ENCODE measurements around the gene TUBA1B. TPM values are rescaled to one million over a fixed set of nuclear protein-coding genes. Genes with fewer than 3 reads are reported as not detected.

TUBA1B gene
- total RNA-seq, 1 donor from 2014 or later = 754 TPM

DNA sequence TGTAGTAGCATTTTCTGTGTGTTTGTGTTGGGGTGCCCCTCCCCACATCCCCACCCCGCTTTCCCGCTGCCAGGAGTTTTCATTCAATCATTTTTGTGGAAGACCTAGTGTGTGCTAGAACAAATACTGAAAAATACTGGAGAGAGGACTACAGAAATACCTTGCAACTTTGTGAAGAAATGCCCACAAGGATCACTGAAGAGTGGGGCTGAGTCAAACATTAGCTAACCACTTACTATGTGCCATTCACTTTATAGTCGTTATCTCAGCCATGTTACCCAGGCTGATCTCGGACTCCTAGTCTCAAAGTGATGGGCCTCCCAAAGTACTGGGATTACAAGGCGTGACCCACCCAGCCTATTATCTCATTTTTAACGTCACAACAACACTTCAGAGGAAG is 20.0 kb downstream of the TUBA1B start:
- H3K4me1 Mint-ChIP-seq = peaks cover 29% of the 10 kb centered on the region
- no peak for TF ChIP-seq CTCF (IDR thresholded peaks at IDR 0.05; ENCODE audit: unreplicated experiment)
- H3K27me3 Mint-ChIP-seq (ENCODE audit: low read depth) = no peaks in the 10 kb centered on the region
- H3K27ac Mint-ChIP-seq = peak overlapping the region; percentile 98
- H3K36me3 Mint-ChIP-seq = no peaks in the 10 kb centered on the region
- no peaks in the 10 kb centered on the region for H3K9me3 Mint-ChIP-seq
- H3K4me3 Mint-ChIP-seq = peak overlapping the region; percentile 97
- no peak for DNase-seq (ENCODE audit: low spot score in 2 of 2, unreplicated experiment in 2 of 2)

DNA sequence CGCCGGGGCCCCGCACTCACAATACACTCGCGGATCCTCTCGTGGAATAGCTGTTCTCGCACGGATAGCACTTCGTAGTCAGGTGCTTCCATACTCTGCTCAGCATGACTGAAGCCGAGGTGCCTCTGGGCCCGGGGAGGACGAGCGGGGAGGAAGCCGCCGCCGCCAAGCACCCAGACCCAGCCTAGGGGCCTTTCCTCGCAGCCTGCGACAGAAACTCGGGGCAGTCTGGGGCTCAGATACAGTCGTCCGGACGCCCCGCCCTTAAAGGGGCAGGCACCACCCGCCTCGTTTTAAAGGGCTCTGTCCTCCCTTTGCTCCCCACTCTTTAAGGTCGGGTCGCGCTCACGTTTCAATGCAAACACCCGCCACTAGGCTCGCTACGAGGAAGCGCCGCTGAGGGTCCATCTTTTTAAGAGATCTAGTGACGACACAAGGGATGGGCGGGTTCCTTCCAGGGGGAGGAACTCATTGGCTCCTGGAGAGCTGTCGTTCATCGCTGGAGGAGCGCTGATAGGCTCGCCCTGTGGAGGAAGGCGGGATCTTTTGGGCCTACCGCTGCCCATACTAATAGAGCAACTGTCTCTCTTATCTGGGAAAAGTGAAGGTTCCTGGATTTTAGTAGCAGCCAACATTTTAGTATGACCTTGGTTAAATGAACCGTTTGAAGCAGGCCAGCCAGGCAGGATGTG is 20.6 kb downstream of the TUBA1B start, which contains the start of gene LMBR1L:
Gene LMBR1L, minus strand, starts transcription at position 384 of the 692 bp plus-strand sequence. Its CDS starts 292 bp downstream, at position 92.
- TF ChIP-seq CTCF (IDR thresholded peaks at IDR 0.05; ENCODE audit: unreplicated experiment) = peak; percentile 48
- Mint-ChIP-seq H3K36me3 (no peaks in the 10 kb centered on the region), H3K4me1 (peaks cover 28% of the 10 kb centered on the region), H3K27me3 (ENCODE audit: low read depth) (no peaks in the 10 kb centered on the region), H3K9me3 (no peaks in the 10 kb centered on the region), H3K27ac (peak within 1 kb of the TSS; percentile 98), H3K4me3 (peak within 1 kb of the TSS; percentile 97)
- peak; percentile 85 to 93 for DNase-seq (ENCODE audit: low spot score in 2 of 2, unreplicated experiment in 2 of 2)

DNA sequence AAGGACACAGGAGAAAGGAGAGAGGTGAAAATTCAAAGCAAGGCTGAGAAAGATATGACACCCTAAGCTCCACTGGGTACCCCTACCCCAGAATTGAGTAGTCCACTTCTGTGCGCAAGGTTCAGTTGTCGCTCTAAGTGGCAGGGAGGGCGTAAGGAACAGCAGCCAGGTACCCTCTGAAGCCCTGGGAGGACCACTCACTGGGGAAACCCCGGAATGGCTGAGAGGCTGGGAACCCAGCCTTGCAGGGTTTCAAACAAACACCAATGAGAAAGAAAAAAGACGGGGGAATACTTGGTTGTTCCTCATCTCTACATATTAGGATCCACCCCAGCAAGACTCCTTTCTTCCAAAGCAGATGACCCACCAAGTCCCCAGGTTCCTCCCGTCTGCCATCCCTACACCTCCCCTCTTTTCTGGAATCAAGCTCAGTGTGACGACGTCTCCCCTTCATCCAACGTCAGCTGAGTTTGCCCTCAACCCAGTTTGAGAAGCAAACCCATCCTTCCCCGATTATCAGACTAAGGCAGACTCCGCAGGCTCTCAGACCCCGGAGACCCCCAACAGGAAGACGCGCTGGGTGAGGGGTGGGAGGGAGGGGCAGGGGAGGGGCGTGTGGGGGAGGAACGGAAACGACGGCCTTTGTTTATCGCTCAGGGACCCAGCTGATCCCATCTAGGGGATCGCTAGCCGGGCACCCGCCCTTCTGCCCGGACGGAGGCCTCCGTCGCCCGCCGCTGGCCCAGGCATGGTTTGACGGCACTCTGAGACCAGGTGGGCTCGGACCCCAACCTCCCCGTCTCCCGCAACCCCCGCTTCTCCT is 21.3 kb downstream of the TUBA1B start:
- Mint-ChIP-seq H3K27ac (peak overlapping the region; percentile 98), H3K27me3 (ENCODE audit: low read depth) (no peaks in the 10 kb centered on the region), H3K4me3 (peak overlapping the region; percentile 97), H3K36me3 (no peaks in the 10 kb centered on the region), H3K9me3 (no peaks in the 10 kb centered on the region), H3K4me1 (peaks cover 28% of the 10 kb centered on the region)
- DNase-seq (ENCODE audit: low spot score in 2 of 2, unreplicated experiment in 2 of 2) = no peak
- no peak for TF ChIP-seq CTCF (IDR thresholded peaks at IDR 0.05; ENCODE audit: unreplicated experiment)

GRCh38 chr12:49108958-49109404 is 22.2 kb downstream of the TUBA1B start:
- Mint-ChIP-seq H3K9me3 (no peaks in the 10 kb centered on the region), H3K4me1 (peaks cover 28% of the 10 kb centered on the region), H3K4me3 (peak overlapping the region; percentile 97), H3K27me3 (ENCODE audit: low read depth) (no peaks in the 10 kb centered on the region), H3K27ac (peak overlapping the region; percentile 97), H3K36me3 (peaks cover 4% of the 10 kb centered on the region)
- DNase-seq (ENCODE audit: low spot score in 2 of 2, unreplicated experiment in 2 of 2) = no peak
- no peak for TF ChIP-seq CTCF (IDR thresholded peaks at IDR 0.05; ENCODE audit: unreplicated experiment)

DNA sequence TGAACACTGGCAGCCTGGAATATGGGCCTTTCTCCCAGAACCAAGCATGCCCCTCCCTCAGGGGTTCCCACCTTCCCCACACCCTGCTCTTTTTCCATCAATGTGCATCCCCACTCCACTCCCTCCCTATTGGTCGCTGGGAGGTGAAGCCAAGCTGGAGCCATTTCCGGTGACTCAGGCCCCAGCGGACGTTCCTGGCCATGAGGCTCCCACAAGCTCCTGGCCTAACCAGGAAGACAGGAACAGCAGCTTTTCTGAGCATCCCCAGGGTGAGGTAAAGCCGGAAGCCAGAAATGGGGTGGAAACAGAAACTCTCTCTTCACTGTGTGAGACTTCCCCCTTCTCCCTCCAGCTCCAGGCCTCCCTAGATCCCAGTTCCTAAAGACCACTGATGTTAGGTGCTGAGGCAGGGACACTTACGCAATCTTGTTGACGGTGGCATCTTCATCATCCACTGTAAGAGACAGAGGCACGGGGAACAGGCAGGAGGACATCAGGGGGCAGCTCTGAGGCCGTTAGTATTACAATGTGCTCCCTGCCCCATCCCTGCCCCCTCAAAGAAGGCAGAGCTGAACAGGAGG is 25.6 kb downstream of the TUBA1B start:
- Mint-ChIP-seq H3K4me3 (no peak overlapping the region), H3K9me3 (no peaks in the 10 kb centered on the region), H3K27ac (no peak overlapping the region), H3K27me3 (ENCODE audit: low read depth) (no peaks in the 10 kb centered on the region), H3K36me3 (peaks cover 19% of the 10 kb centered on the region), H3K4me1 (peaks cover 24% of the 10 kb centered on the region)
- TF ChIP-seq CTCF (IDR thresholded peaks at IDR 0.05; ENCODE audit: unreplicated experiment) = no peak
- no peak for DNase-seq (ENCODE audit: low spot score in 2 of 2, unreplicated experiment in 2 of 2)
